Endodermal cell (in vitro differentiated cells): ENCODE data around the gene SLCO2A1. TPM values are rescaled to one million over a fixed set of nuclear protein-coding genes. Genes with fewer than 3 reads are reported as not detected.
A peak's percentile ranks its signal among the peaks of the same experiment; 100 is the strongest.

Experiments used
- DNase-seq: peaks from one replicate; pipeline ENCODE4 v3.0.0-alpha.2; 2017
- H3K27ac ChIP-seq: 2 replicates; pipeline ENCODE4 v1.5.1; 2013; ENCODE audit warnings: mild to moderate bottlenecking, low read depth, low read length, moderate library complexity
- H3K27me3 ChIP-seq: 2 replicates; pipeline ENCODE4 v1.6.1; 2013; ENCODE audit warnings: mild to moderate bottlenecking, low read length, moderate library complexity; ENCODE audit not compliant: insufficient read depth, control insufficient read depth, poor library complexity, severe bottlenecking
- H3K36me3 ChIP-seq: 2 replicates; pipeline ENCODE4 v1.7.0; 2013; ENCODE audit warnings: mild to moderate bottlenecking, low read length, moderate library complexity; ENCODE audit not compliant: control insufficient read depth, insufficient read depth
- H3K4me1 ChIP-seq: one replicate; pipeline ENCODE4 v1.7.0; 2013; ENCODE audit warnings: low read length; ENCODE audit not compliant: control insufficient read depth, insufficient read depth
- H3K4me3 ChIP-seq: 2 replicates; pipeline ENCODE4 v1.5.1; 2013; ENCODE audit warnings: mild to moderate bottlenecking, low read length, moderate library complexity
- H3K9ac ChIP-seq: 2 replicates; pipeline ENCODE4 v1.6.1; 2013; ENCODE audit warnings: mild to moderate bottlenecking, low read length, moderate library complexity; ENCODE audit not compliant: poor library complexity, severe bottlenecking; ENCODE audit errors: extremely low read depth
- H3K9me3 ChIP-seq: 2 replicates; pipeline ENCODE4 v1.6.1; 2013; ENCODE audit warnings: mild to moderate bottlenecking, low read length, moderate library complexity; ENCODE audit not compliant: control insufficient read depth
- H3K27ac Mint-ChIP-seq: 2 replicates; pipeline ENCODE4 v1.8.0; 2020; ENCODE audit warnings: mixed read lengths
- H3K27me3 Mint-ChIP-seq: 2 replicates; pipeline ENCODE4 v1.8.0; 2021; ENCODE audit warnings: mild to moderate bottlenecking, mixed read lengths; ENCODE audit not compliant: insufficient read depth
- H3K36me3 Mint-ChIP-seq: 2 replicates; pipeline ENCODE4 v1.8.0; 2020; ENCODE audit warnings: low read depth, mixed read lengths
- H3K4me1 Mint-ChIP-seq: 2 replicates; pipeline ENCODE4 v1.8.0; 2020; ENCODE audit warnings: mixed read lengths
- H3K4me3 Mint-ChIP-seq: 2 replicates; pipeline ENCODE4 v1.8.0; 2020; ENCODE audit warnings: mild to moderate bottlenecking, moderate library complexity, mixed read lengths
- H3K9me3 Mint-ChIP-seq: 2 replicates; pipeline ENCODE4 v1.8.0; 2020; ENCODE audit warnings: mild to moderate bottlenecking, mixed read lengths
- CTCF ChIP-seq: fragments of 200-600 bp; sonication (generic); conservative IDR thresholded peaks from 2 replicates; pipeline ENCODE4 v1.5.0; 2021; ENCODE audit warnings: antibody characterized with exemption, mild to moderate bottlenecking
- WGBS, 2 experiments: methylation state at CpG; one replicate each; pipeline versions ENCODE4 v1.1.5 to v1.1.7; 2013; ENCODE audit warnings: missing lambda C conversion rate in 2 of 2, mixed read lengths in 1 of 2; ENCODE audit not compliant: insufficient coverage in 1 of 2, insufficient read length in 1 of 2; 5-methylcytosine and 5-hydroxymethylcytosine counted together
- total RNA-seq, 2 donors: library from RNA; stranded (reverse); fragmentation: NEBNext Ultra II Directional in 1 of 2; extraction: Animal tissue kit (Norgen Biotek cat#: 25700) in 1 of 2; gene quantifications; 2 replicates in 1 of 2; 3 replicates in 1 of 2; pipeline ENCODE4 v1.2.1, GENCODE V29; 2021

SLCO2A1 gene
- total RNA-seq, 2 donors from 2014 or later, result 126 to 134 TPM

- Histone ChIP-seq H3K9me3 (no peaks in the 10 kb centered on the region), H3K36me3 (peaks cover 54% of the 10 kb centered on the region), H3K9ac (no peak overlapping the region), H3K27me3 (no peaks in the 10 kb centered on the region), H3K27ac (no peak overlapping the region), H3K4me3 (no peak overlapping the region), H3K4me1 (no peaks in the 10 kb centered on the region)
- H3K36me3 Mint-ChIP-seq, result peaks cover 66% of the 10 kb centered on the region
- peak; percentile 35 for DNase-seq
- H3K4me1 Mint-ChIP-seq, result no peaks in the 10 kb centered on the region
- no peak overlapping the region for H3K27ac Mint-ChIP-seq
- no peaks in the 10 kb centered on the region for H3K27me3 Mint-ChIP-seq
- 91 to 97% methylated on average over 6 to 8 of the region's 8 CpGs for WGBS, 2 experiments
- TF ChIP-seq CTCF, result no peak
- no peak overlapping the region for H3K4me3 Mint-ChIP-seq
- no peaks in the 10 kb centered on the region for H3K9me3 Mint-ChIP-seq
Measured at GRCh38 chr3:133937061-133937686, 92.6 kb downstream of the SLCO2A1 start.

GRCh38 chr3:133935843-133936769 lies 93.6 kb downstream of the SLCO2A1 start:
- no peak for DNase-seq
- H3K4me3 Mint-ChIP-seq, result no peak overlapping the region

More at GRCh38 chr3:133935843-133936769, 93.6 kb downstream of the SLCO2A1 start:
- no peaks in the 10 kb centered on the region for H3K9me3 ChIP-seq
- Mint-ChIP-seq H3K9me3 (no peaks in the 10 kb centered on the region), H3K4me1 (no peaks in the 10 kb centered on the region), H3K36me3 (peaks cover 60% of the 10 kb centered on the region), H3K27me3 (no peaks in the 10 kb centered on the region), H3K27ac (no peak overlapping the region)
- H3K4me1 ChIP-seq, result no peaks in the 10 kb centered on the region
- no peaks in the 10 kb centered on the region for H3K27me3 ChIP-seq
- 92 to 94% methylated on average over 11 to 13 of the region's 13 CpGs for WGBS, 2 experiments
- no peak overlapping the region for H3K4me3 ChIP-seq
- no peak overlapping the region for H3K9ac ChIP-seq
- no peak for TF ChIP-seq CTCF
- no peak overlapping the region for H3K27ac ChIP-seq
- peaks cover 48% of the 10 kb centered on the region for H3K36me3 ChIP-seq
